GM12891 (cell line): ENCODE data around the gene MAPRE2.

Experiments used
- POLR2A ChIP-seq: IDR thresholded peaks from 2 replicates; pipeline ENCODE4 v1.6.1; 2011; ENCODE audit warnings: low read depth, low read length, control low read depth
- POLR2AphosphoS5 ChIP-seq: IDR thresholded peaks from 2 replicates; pipeline ENCODE4 v1.6.1; 2011; ENCODE audit warnings: low read depth, low read length, control low read depth
- TAF1 ChIP-seq: IDR thresholded peaks from 2 replicates; pipeline ENCODE4 v1.6.1; 2011; ENCODE audit warnings: low read depth, low read length, control low read depth

- TF ChIP-seq POLR2A = no peak
- TF ChIP-seq POLR2AphosphoS5 = no peak
- TF ChIP-seq TAF1 = no peak
These were observed 6.6 kb downstream of the MAPRE2 start for GRCh38 chr18:35047697-35048292.
